Activated T-helper 1 cell treated with anti-CD3 and anti-CD28 coated beads, Interleukin-12 subunit alpha, Interleukin-12 subunit beta, Interleukin-2, Interleukin-4 antibody, amounts not matched to agents 30 ng/mL and 10 ng/mL and 1 ng/mL, durations not matched to agents 14 hours and 24 hours and 36 hours (primary cell): ENCODE data around the gene RIC1. TPM values are rescaled to one million over a fixed set of nuclear protein-coding genes. Genes with fewer than 3 reads are reported as not detected.
"Not testable (repeated sequence)": the region's sequence is repeated elsewhere in the genome, so short reads cannot be mapped to it uniquely, and the experiment has no call there.

Experiments used
- DNase-seq: peaks from one replicate; pipeline ENCODE4 v3.0.0; 2021; ENCODE audit warnings: low spot score
- H3K27ac Mint-ChIP-seq: one replicate; pipeline ENCODE4 v1.8.0; 2021; ENCODE audit warnings: mild to moderate bottlenecking, mixed read lengths
- H3K27me3 Mint-ChIP-seq: one replicate; pipeline ENCODE4 v1.8.0; 2022; ENCODE audit warnings: mild to moderate bottlenecking, moderate library complexity, mixed read lengths; ENCODE audit not compliant: insufficient read depth
- H3K36me3 Mint-ChIP-seq: one replicate; pipeline ENCODE4 v1.8.0; 2021; ENCODE audit warnings: low read depth, mixed read lengths
- H3K4me1 Mint-ChIP-seq: one replicate; pipeline ENCODE4 v1.8.0; 2021; ENCODE audit warnings: low read depth, mixed read lengths
- H3K4me3 Mint-ChIP-seq: one replicate; pipeline ENCODE4 v1.8.0; 2021; ENCODE audit warnings: mild to moderate bottlenecking, moderate library complexity, mixed read lengths
- H3K9me3 Mint-ChIP-seq: one replicate; pipeline ENCODE4 v1.8.0; 2021; ENCODE audit warnings: mixed read lengths
- intact Hi-C: fragments of 100-400 bp; cut with micrococcal nuclease; formaldehyde crosslinking; loops from one replicate; pipeline ENCODE4 v1.15.1; 2024
- total RNA-seq: library from RNA; stranded (reverse); gene quantifications from 2 replicates; pipeline ENCODE4 v1.2.3, GENCODE V29; 2022

The RIC1 gene, protein sequence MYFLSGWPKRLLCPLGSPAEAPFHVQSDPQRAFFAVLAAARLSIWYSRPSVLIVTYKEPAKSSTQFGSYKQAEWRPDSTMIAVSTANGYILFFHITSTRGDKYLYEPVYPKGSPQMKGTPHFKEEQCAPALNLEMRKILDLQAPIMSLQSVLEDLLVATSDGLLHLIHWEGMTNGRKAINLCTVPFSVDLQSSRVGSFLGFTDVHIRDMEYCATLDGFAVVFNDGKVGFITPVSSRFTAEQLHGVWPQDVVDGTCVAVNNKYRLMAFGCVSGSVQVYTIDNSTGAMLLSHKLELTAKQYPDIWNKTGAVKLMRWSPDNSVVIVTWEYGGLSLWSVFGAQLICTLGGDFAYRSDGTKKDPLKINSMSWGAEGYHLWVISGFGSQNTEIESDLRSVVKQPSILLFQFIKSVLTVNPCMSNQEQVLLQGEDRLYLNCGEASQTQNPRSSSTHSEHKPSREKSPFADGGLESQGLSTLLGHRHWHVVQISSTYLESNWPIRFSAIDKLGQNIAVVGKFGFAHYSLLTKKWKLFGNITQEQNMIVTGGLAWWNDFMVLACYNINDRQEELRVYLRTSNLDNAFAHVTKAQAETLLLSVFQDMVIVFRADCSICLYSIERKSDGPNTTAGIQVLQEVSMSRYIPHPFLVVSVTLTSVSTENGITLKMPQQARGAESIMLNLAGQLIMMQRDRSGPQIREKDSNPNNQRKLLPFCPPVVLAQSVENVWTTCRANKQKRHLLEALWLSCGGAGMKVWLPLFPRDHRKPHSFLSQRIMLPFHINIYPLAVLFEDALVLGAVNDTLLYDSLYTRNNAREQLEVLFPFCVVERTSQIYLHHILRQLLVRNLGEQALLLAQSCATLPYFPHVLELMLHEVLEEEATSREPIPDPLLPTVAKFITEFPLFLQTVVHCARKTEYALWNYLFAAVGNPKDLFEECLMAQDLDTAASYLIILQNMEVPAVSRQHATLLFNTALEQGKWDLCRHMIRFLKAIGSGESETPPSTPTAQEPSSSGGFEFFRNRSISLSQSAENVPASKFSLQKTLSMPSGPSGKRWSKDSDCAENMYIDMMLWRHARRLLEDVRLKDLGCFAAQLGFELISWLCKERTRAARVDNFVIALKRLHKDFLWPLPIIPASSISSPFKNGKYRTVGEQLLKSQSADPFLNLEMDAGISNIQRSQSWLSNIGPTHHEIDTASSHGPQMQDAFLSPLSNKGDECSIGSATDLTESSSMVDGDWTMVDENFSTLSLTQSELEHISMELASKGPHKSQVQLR (N-terminal part only)
- total RNA-seq = 20.9 and 22.3 TPM in 2 replicates

DNA sequence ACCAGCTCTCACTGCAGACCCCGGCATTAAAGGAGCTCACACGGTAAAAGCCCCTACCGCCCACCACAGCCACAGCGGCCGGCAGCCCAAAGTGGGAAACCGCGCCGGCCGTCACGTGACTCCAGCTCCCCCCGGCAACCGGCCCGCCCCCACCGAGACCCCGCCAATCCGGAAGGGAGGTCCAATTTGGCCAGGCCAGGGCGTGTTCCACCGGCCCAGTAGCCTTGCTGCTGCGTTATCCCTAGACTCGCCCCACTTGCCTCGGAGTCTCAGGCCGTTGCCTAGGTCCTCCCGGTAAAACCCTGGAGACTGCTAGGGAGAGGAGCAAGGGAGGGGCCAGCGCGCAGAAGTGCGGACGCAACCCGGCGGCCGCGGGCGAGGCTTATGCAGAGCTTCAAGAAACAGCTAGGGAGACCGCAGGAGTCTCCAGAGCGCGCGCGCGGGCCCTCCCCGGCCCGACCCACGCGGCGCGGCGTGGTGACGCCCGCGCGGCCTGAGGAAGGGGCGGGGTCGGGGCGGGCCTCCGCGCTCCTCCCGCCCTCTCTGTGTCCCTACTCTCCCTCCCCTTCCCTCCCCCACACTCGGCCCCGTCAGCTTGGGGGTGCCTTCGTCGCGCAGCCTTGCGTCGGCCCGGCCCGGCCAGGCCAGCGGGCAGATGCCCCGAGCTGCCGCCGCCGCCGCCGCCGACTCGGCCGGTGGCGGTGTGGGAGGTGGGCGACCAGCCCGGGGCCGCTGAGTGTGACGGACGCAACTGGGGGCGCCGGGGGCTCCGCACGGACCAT, at the start of gene RIC1:
TSS of gene RIC1 (plus strand) at position 578 of the 782 bp plus-strand sequence. CDS start at position 781, 203 bp downstream.
- Mint-ChIP-seq H3K27me3 (no peaks in the 10 kb centered on the region), H3K27ac (peak within 1 kb of the TSS; percentile 98), H3K4me1 (peaks cover 74% of the 10 kb centered on the region), H3K9me3 (no peaks in the 10 kb centered on the region), H3K36me3 (peaks cover 5% of the 10 kb centered on the region), H3K4me3 (peak within 1 kb of the TSS; percentile 99)
- peak; percentile 90 for DNase-seq
- intact Hi-C loops = loop anchor here (1.0 to 10.0 kb wide), 14 partner anchors 136 to 1129 kb away; partner anchors contain the start of genes AK3, CDC37L1, JAK2 and KDM4C

DNA sequence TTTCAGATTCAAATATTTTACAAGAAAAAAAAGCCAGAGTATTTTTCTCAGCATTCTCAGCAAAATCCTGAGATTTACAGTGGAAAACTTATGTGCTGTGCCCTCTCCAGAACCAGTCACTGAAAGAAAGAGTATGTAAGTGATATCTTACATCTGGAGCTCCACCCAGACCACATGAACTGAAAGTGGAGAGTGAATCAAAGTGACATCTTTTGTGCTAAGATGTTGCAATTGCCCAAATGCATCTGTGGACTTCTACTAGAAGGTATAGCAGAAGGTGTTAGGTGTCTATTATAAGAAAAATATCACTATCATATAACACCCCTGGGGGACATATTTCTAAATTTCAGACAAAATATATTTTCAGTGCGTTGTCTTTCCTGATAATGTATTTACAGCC, 49.0 kb upstream of the RIC1 start:
- DNase-seq = no peak
- no peak overlapping the region for H3K4me3 Mint-ChIP-seq
- no peak overlapping the region for H3K27ac Mint-ChIP-seq
- peaks cover 15% of the 10 kb centered on the region for H3K36me3 Mint-ChIP-seq
- peaks cover 56% of the 10 kb centered on the region for H3K4me1 Mint-ChIP-seq
- intact Hi-C loops = no loop called here
- peaks cover 9% of the 10 kb centered on the region for H3K9me3 Mint-ChIP-seq
- no peaks in the 10 kb centered on the region for H3K27me3 Mint-ChIP-seq

DNA sequence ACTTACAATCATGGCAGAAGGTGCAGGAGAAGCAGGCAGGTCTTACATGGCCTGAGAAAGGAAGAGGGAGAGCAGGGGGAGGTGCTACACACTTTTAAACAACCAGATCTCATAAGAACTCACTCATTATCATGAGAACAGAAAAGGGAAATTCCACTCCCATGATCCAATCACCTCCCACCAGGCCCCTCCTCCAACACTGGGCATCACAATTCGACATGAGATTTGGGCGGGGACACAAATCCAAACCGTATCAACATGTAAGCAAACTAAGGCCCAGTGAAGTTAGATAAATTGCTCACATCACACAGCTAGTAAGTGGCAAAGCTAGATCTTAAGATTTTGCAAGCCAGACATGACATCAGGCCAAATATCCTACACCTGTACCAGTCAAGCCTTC, 48.3 kb upstream of the RIC1 start:
- no peaks in the 10 kb centered on the region for H3K27me3 Mint-ChIP-seq
- H3K9me3 Mint-ChIP-seq = peaks cover 4% of the 10 kb centered on the region
- peaks cover 60% of the 10 kb centered on the region for H3K4me1 Mint-ChIP-seq
- H3K36me3 Mint-ChIP-seq = peaks cover 8% of the 10 kb centered on the region
- H3K4me3 Mint-ChIP-seq = no peak overlapping the region
- peak overlapping the region; percentile 71 for H3K27ac Mint-ChIP-seq
- intact Hi-C loops = no loop called here
- no peak for DNase-seq

DNA sequence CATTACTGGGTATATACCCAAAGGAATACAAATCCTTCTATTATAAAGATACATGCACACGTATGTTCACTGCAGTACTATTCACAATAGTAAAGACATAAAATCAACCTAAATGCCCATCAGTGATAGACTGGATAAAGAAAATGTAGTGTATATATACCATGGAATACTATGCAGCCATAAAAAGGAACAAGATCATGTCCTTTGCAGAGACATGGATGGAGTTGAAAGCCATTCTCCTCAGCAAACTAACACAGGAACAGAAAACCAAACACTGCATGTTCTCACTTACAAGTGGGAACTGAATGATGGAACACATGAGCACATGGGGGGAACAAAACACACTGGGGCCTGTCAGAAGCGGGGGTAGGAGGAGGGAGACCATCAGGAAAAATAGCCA, 47.2 kb upstream of the RIC1 start:
- Mint-ChIP-seq H3K4me3 (peak overlapping the region; percentile 17), H3K4me1 (peaks cover 70% of the 10 kb centered on the region)
- intact Hi-C loops = not testable (repeated sequence)

DNA sequence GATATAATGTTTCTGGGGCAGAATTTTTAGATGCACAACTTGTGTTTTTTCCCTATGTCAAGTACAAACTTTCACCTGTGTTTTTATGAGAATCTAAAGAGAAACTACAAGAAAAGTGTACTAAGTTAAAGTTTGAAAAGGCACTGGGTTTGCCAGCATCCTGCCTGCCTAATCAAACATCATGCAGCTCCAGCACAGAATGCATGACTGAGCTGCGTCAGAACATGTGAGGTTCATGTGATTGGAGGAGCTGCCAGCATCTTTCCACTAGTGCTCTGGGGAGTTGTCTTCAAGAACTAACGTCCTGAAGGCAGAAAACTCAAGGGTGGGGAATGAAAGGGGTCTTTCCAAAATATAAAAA, 46.1 kb upstream of the RIC1 start:
- peaks cover 7% of the 10 kb centered on the region for H3K36me3 Mint-ChIP-seq
- H3K9me3 Mint-ChIP-seq = peaks cover 4% of the 10 kb centered on the region
- intact Hi-C loops = no loop called here
- no peaks in the 10 kb centered on the region for H3K27me3 Mint-ChIP-seq
- peaks cover 72% of the 10 kb centered on the region for H3K4me1 Mint-ChIP-seq
- DNase-seq = peak; percentile 57
- peak overlapping the region; percentile 90 for H3K27ac Mint-ChIP-seq
- no peak overlapping the region for H3K4me3 Mint-ChIP-seq

More for the DNA sequence above, 47.2 kb upstream of the RIC1 start:
- H3K9me3 Mint-ChIP-seq, DNase-seq, H3K27me3 Mint-ChIP-seq, H3K36me3 Mint-ChIP-seq: not testable (repeated sequence)
- peak overlapping the region; percentile 50 for H3K27ac Mint-ChIP-seq

DNA sequence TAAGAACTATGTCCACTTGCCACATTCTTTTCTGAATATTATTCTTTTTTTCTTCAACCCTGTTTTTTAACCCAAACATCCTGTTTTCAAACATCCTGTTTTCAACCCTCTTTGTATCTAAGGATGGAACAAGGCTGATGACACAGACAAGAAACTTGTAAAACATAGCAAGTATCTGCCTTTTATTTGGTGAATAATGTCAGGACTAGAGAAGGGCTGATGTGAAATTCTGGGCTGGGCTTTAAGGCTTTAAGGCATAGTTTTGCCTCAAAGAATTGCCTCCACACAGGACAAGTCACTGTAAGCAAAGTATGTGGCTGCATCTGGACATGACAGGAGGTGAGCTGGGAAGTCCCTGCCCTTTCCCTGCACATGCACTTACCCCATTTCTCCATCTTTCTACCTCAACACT, 42.5 kb upstream of the RIC1 start:
- peaks cover 4% of the 10 kb centered on the region for H3K9me3 Mint-ChIP-seq
- H3K4me1 Mint-ChIP-seq = peaks cover 64% of the 10 kb centered on the region
- H3K4me3 Mint-ChIP-seq = peak overlapping the region; percentile 35
- intact Hi-C loops = loop anchor here (1.0 to 5.0 kb wide), 13 partner anchors 8 to 844 kb away; partner anchors contain the start of genes AK3, CD274, JAK2 and PDCD1LG2
- H3K27ac Mint-ChIP-seq = peak overlapping the region; percentile 95
- peaks cover 3% of the 10 kb centered on the region for H3K36me3 Mint-ChIP-seq
- H3K27me3 Mint-ChIP-seq = no peaks in the 10 kb centered on the region
- DNase-seq = peak; percentile 26

DNA sequence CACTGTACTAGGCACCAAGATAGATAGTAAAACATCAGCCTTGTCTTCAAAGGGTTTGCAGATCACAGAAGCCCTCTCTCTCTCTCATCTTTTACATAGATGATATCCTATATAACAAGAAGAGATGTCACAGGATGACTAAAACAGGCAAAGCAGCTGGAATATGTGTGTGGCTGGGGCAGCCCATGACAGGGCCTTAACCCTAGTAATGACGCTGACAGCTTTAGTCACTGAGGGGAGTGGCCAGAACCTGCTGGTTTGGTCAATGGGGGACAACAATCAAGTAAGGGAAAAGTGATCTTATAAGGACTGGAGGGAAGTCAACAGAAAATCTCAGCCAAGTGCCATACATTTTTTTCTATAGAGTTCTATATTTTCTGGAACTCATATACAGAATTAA, 41.9 kb upstream of the RIC1 start:
- H3K36me3 Mint-ChIP-seq = peaks cover 3% of the 10 kb centered on the region
- no peaks in the 10 kb centered on the region for H3K27me3 Mint-ChIP-seq
- DNase-seq = peak; percentile 31
- H3K4me3 Mint-ChIP-seq = peak overlapping the region; percentile 35
- no peaks in the 10 kb centered on the region for H3K9me3 Mint-ChIP-seq
- intact Hi-C loops = loop anchor here (5.0 kb wide), 5 partner anchors 210 to 845 kb away; partner anchors contain the start of genes AK3 and JAK2
- H3K4me1 Mint-ChIP-seq = peaks cover 59% of the 10 kb centered on the region
- H3K27ac Mint-ChIP-seq = peak overlapping the region; percentile 95

DNA sequence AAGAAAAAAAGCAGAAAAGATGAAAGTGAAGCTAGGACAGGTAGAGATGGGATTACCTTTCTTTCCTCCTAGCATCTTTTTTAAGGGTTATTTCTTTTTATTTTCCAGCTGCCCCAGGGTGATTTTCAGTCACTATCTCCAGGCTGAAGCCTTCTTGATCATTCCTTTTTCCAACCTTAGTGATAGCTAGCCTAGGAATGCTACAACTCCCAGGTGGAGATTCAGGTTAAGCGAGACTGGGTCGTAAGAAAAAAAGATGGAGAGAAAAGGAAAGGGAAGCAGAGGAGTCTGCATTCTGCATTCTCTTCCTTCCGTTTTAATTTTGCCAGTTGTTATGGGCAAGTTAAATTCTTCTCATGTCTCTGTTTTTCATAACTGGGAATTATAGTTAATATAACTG, 36.7 kb upstream of the RIC1 start:
- Mint-ChIP-seq H3K4me3 (no peak overlapping the region), H3K9me3 (no peaks in the 10 kb centered on the region), H3K27me3 (no peaks in the 10 kb centered on the region), H3K36me3 (no peaks in the 10 kb centered on the region), H3K27ac (no peak overlapping the region), H3K4me1 (peaks cover 44% of the 10 kb centered on the region)
- DNase-seq = no peak
- intact Hi-C loops = no loop called here

DNA sequence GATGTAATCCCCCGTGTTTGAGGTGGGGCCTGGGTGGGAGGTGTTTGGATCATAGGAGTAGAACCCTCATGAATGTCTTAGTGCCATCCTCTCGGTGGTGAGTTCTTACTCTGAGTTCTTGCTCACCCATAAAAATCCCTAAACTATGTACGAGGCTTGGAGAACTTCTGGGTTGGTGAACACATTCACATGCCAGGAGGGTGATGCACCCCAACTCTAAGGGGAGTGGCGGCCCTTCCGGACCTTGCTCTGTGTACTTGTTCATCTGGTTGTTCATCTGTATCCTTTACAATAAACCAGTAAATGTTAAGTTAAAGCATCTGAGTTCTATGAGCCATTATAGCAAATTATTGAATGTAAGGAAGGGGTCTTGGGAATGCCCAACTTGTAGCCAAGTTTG, 36.0 kb upstream of the RIC1 start:
- Mint-ChIP-seq H3K9me3 (no peaks in the 10 kb centered on the region), H3K36me3 (no peaks in the 10 kb centered on the region), H3K27ac (no peak overlapping the region), H3K4me3 (no peak overlapping the region), H3K4me1 (peaks cover 39% of the 10 kb centered on the region), H3K27me3 (no peaks in the 10 kb centered on the region)
- no peak for DNase-seq
- intact Hi-C loops = no loop called here

DNA sequence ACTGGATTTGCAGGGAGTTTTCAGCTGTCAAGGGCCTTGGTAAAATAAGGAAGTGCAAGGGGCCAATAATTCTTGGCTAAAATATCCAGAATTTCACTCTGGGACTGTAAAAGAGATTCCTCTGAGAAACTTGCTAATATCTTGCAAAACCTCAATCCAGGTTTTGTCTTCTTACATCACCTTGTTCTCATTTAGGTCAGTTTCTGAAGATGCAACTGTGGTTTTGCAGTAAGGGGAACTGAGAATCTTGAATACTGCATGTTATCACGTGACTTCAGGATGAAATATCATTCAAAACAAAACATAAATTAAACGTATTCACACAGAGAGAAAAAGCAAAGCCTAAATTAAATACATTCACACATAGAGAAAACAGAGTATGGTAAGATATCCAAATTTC, 35.0 kb upstream of the RIC1 start:
- Mint-ChIP-seq H3K27me3 (no peaks in the 10 kb centered on the region), H3K36me3 (no peaks in the 10 kb centered on the region), H3K4me1 (peaks cover 42% of the 10 kb centered on the region), H3K9me3 (no peaks in the 10 kb centered on the region), H3K4me3 (no peak overlapping the region), H3K27ac (no peak overlapping the region)
- intact Hi-C loops = no loop called here
- DNase-seq = no peak

DNA sequence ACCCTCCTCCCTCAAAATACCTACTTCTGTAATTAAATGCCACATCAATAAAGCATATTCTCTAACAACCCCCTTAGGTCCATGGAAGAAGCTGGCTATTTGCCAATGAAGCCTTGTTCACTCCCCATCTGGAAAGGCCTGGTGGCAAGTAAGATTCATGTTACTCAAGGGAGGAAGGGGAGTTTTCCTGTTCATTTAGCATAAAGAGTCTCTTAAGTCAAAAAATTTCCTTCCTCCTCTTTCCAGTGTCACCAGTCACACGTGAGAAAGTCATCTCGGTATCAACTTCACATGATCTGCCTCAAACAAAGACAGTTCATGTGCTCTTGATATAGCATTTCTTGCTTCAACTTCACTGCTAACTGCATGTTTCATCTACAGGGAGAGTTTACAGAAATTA, 32.7 kb upstream of the RIC1 start:
- H3K4me1 Mint-ChIP-seq = peaks cover 29% of the 10 kb centered on the region
- no peak overlapping the region for H3K27ac Mint-ChIP-seq
- no peaks in the 10 kb centered on the region for H3K36me3 Mint-ChIP-seq
- H3K9me3 Mint-ChIP-seq = no peaks in the 10 kb centered on the region
- no peak overlapping the region for H3K4me3 Mint-ChIP-seq
- no peak for DNase-seq
- no peaks in the 10 kb centered on the region for H3K27me3 Mint-ChIP-seq
- intact Hi-C loops = no loop called here
